Measurements from ENCODE around the gene CTDSPL2.
"Not testable (repeated sequence)": the region's sequence is repeated elsewhere in the genome, so short reads cannot be mapped to it uniquely, and the experiment has no call there.

CTDSPL2 gene

DNA sequence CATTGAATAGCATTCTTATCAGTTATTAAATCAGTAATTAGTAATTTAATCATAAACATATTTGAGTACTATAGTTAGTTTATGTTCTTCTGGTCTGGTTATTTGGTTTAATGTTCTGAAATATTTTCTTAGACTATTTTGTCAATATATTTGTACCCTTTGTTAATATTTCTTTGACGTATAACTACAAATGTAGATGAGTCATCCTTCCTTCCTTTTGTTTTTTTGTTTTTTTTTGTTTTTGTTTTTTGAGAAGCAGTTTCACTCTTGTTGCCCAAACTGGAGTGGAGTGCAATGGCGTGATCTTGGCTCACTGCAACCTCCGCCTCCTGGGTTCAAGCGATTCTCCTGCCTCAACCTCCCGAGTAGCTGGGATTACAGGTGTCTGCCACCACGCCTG is 92.1 kb downstream of the CTDSPL2 start:
- Histone ChIP-seq H3K4me1 (ENCODE audit: control insufficient read depth in 5 of 5, insufficient read depth in 5 of 5, low read length in 5 of 5) (no peaks in the 10 kb centered on the region), H3K9me3 (ENCODE audit: control insufficient read depth in 5 of 5, low read length in 5 of 5) (no peaks in the 10 kb centered on the region), H3K9ac (ENCODE audit: low read length in 5 of 5) (no peak overlapping the region), H3K36me3 (ENCODE audit: control insufficient read depth in 5 of 5, insufficient read depth in 5 of 5, low read length in 5 of 5) (peaks cover 13 to 46% (median 26%) of the 10 kb centered on the region in 5 donors), H3K27ac (ENCODE audit: low read depth, low read length) (no peak overlapping the region), H3K4me3 (ENCODE audit: low read depth in 1 of 5, low read length in 5 of 5) (no peak overlapping the region), H3K27me3 (ENCODE audit: control insufficient read depth in 5 of 5, insufficient read depth in 4 of 5, low read length in 5 of 5) (no peaks in the 10 kb centered on the region)

DNA sequence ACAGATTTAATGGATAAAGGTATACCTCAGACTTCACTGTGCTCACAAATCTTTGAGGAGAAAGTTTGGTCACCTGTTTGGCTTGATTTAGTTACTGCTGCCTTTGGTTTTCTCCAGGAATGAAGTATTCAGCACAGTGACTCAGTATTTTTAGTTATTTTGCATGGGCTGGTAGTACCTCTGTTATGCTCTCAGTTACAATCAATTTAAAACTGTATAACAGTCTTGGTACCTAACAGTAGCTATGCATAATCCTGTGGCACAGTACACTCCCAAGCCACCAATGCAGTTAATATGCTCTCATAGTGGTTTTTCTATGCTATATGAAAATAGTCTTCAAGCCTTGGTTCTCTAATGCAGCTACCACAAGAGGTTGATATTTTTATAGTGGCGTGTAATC is 97.6 kb downstream of the CTDSPL2 start:
- H3K4me3 ChIP-seq (ENCODE audit: low read depth in 1 of 5, low read length in 5 of 5): no peak overlapping the region
- H3K36me3 ChIP-seq (ENCODE audit: control insufficient read depth in 5 of 5, insufficient read depth in 5 of 5, low read length in 5 of 5): peaks cover 19 to 37% (median 30%) of the 10 kb centered on the region in 5 donors
- no peaks in the 10 kb centered on the region for H3K4me1 ChIP-seq (ENCODE audit: control insufficient read depth in 5 of 5, insufficient read depth in 5 of 5, low read length in 5 of 5)
- H3K27me3 ChIP-seq (ENCODE audit: control insufficient read depth in 5 of 5, insufficient read depth in 4 of 5, low read length in 5 of 5): no peaks in the 10 kb centered on the region
- H3K9ac ChIP-seq (ENCODE audit: low read length in 5 of 5): no peak overlapping the region
- no peaks in the 10 kb centered on the region for H3K9me3 ChIP-seq (ENCODE audit: control insufficient read depth in 5 of 5, low read length in 5 of 5)
- H3K27ac ChIP-seq (ENCODE audit: low read depth, low read length): no peak overlapping the region

DNA sequence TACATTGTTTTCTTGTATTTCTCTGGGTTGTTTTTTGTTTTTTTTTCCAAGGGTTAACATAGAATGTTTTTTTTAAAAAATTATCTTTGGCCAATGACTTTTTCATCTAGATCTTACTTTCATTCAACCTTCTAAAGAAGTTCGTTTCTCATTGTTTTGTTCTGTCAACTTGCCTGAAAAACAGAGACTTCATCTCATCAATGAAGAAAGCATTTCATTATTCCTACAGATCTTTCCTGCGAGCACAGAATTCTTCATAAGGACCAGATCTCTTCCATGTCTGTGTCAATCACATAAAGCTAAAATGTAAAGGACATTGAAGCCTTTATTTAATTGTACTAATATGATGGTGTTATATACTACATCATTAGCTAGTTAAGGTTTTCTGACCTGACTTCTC is 99.8 kb downstream of the CTDSPL2 start:
- Histone ChIP-seq H3K9ac (ENCODE audit: low read length in 5 of 5) (no peak overlapping the region), H3K27me3 (ENCODE audit: control insufficient read depth in 5 of 5, insufficient read depth in 4 of 5, low read length in 5 of 5) (no peaks in the 10 kb centered on the region), H3K36me3 (ENCODE audit: control insufficient read depth in 5 of 5, insufficient read depth in 5 of 5, low read length in 5 of 5) (peaks cover 19 to 29% (median 22%) of the 10 kb centered on the region in 5 donors), H3K4me1 (ENCODE audit: control insufficient read depth in 5 of 5, insufficient read depth in 5 of 5, low read length in 5 of 5) (no peaks in the 10 kb centered on the region), H3K9me3 (ENCODE audit: control insufficient read depth in 5 of 5, low read length in 5 of 5) (no peaks in the 10 kb centered on the region), H3K4me3 (ENCODE audit: low read depth in 1 of 5, low read length in 5 of 5) (no peak overlapping the region), H3K27ac (ENCODE audit: low read depth, low read length) (no peak overlapping the region)

DNA sequence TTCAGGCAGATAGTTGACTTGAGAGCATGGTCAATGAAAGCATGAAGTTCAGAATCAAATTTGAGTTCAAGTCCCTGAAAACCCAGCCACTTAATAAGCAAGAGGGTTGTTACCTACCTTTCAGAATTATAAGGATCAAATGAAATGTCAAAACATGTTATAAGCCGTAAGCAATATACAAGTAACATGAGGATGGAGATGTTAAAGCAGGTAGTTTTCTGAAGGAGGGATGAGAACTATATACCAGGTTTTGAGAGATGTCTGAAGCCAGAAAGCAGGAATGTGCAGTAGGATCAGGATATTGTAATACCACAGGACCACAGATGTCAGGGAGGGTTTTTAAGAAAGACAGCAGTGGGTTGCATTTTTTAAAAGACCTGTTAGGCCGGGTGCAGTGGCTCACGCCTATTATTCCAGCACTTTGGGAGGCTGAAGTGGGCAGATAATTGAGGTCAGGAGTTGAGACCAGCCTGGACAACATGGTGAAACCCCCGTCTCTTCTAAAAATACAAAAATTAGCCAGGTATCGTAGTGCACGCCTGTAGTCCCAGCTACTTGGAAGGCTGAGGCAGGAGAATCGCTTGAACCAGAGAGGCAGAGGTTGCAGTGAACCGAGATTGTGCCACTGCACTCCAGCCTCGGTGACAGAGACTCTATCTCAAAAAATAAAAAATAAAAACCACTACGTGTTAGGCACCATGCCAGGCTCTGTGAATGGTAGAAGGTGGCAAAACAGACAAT is 102.6 kb downstream of the CTDSPL2 start:
- Histone ChIP-seq H3K27ac (ENCODE audit: low read depth, low read length) (no peak overlapping the region), H3K9ac (ENCODE audit: low read length in 5 of 5) (no peak overlapping the region), H3K4me3 (ENCODE audit: low read depth in 1 of 5, low read length in 5 of 5) (no peak overlapping the region), H3K36me3 (ENCODE audit: control insufficient read depth in 5 of 5, insufficient read depth in 5 of 5, low read length in 5 of 5) (peaks cover 5 to 17% (median 8%) of the 10 kb centered on the region in 5 donors), H3K4me1 (ENCODE audit: control insufficient read depth in 5 of 5, insufficient read depth in 5 of 5, low read length in 5 of 5) (peaks cover 0 to 3% (median 0%) of the 10 kb centered on the region in 5 donors), H3K9me3 (ENCODE audit: control insufficient read depth in 5 of 5, low read length in 5 of 5) (no peaks in the 10 kb centered on the region), H3K27me3 (ENCODE audit: control insufficient read depth in 5 of 5, insufficient read depth in 4 of 5, low read length in 5 of 5) (no peaks in the 10 kb centered on the region)

DNA sequence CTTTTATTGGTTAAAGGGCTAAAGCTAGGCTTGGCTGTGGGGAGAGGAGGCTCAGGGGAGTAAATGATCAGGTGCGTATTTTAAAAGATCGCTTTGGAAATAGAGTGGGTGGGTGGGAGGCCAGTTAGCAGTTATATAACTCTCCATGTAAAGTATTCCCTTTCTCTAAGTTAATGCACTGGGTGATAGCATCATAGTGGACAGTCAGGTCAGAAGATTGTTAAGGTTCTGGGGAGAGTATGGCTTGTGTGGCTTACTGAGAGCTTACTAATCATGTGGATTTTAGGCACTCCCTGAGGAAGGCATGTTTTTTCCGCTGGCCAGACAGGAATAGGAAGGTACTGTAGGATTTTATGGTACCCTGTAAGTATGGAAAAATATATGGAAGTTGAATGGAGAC is 103.2 kb downstream of the CTDSPL2 start:
- H3K36me3 ChIP-seq (ENCODE audit: control insufficient read depth in 5 of 5, insufficient read depth in 5 of 5, low read length in 5 of 5): peaks cover 3 to 11% (median 7%) of the 10 kb centered on the region in 5 donors
- no peaks in the 10 kb centered on the region for H3K27me3 ChIP-seq (ENCODE audit: control insufficient read depth in 5 of 5, insufficient read depth in 4 of 5, low read length in 5 of 5)
- H3K27ac ChIP-seq (ENCODE audit: low read depth, low read length): no peak overlapping the region
- no peaks in the 10 kb centered on the region for H3K9me3 ChIP-seq (ENCODE audit: control insufficient read depth in 5 of 5, low read length in 5 of 5)
- H3K4me3 ChIP-seq (ENCODE audit: low read depth in 1 of 5, low read length in 5 of 5): no peak overlapping the region
- peaks cover 0 to 8% (median 5%) of the 10 kb centered on the region in 5 donors for H3K4me1 ChIP-seq (ENCODE audit: control insufficient read depth in 5 of 5, insufficient read depth in 5 of 5, low read length in 5 of 5)
- H3K9ac ChIP-seq (ENCODE audit: low read length in 5 of 5): no peak overlapping the region

DNA sequence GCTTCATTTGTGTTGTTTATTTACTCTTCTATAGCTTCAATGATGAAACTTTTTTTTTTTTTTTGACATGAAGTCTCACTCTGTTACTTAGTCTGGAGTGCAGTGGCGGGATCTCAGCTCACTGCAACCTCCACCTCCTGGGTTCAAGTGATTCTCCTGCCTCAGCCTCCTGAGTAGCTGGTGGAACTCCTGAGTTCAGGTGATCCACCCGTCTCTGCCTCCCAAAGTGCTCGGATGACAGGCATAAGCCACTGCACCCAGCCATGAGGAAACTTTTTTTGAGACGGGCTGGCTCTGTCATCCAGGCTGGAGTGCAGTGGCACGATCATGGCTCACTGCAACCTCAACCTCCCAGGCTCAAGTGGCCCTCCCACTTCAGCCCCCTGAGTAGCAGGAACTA is 104.8 kb downstream of the CTDSPL2 start:
- H3K4me3 ChIP-seq (ENCODE audit: low read depth in 1 of 5, low read length in 5 of 5); H3K9me3 ChIP-seq (ENCODE audit: control insufficient read depth in 5 of 5, low read length in 5 of 5); H3K27me3 ChIP-seq (ENCODE audit: control insufficient read depth in 5 of 5, insufficient read depth in 4 of 5, low read length in 5 of 5); H3K9ac ChIP-seq (ENCODE audit: low read length in 5 of 5); H3K27ac ChIP-seq (ENCODE audit: low read depth, low read length); H3K36me3 ChIP-seq (ENCODE audit: control insufficient read depth in 5 of 5, insufficient read depth in 5 of 5, low read length in 5 of 5): not testable (repeated sequence)
- H3K4me1 ChIP-seq (ENCODE audit: control insufficient read depth in 5 of 5, insufficient read depth in 5 of 5, low read length in 5 of 5): peaks cover 0 to 15% (median 12%) of the 10 kb centered on the region in 5 donors

DNA sequence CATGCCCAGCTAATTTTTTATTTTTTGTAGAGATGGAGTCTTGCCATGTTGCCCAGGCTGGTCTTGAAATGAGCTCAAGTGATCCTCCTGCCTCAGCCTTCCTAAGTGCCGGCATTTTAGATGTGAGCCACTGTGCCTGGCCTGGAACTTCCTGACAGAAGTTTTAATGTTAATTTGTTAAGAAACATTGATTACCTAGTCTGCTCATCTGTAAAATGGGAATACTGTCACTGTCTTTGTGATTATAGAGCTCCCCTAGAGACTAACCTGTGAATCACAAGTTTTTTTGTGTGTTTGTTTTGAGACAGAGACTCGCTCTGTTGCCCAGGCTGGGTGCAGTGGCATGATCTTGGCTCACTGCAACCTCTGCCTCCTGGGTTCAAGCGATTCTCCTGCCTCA is 105.3 kb downstream of the CTDSPL2 start:
- H3K9me3 ChIP-seq (ENCODE audit: control insufficient read depth in 5 of 5, low read length in 5 of 5): no peaks in the 10 kb centered on the region
- peaks cover 0 to 19% (median 16%) of the 10 kb centered on the region in 5 donors for H3K4me1 ChIP-seq (ENCODE audit: control insufficient read depth in 5 of 5, insufficient read depth in 5 of 5, low read length in 5 of 5)
- no peak overlapping the region for H3K9ac ChIP-seq (ENCODE audit: low read length in 5 of 5)
- H3K27me3 ChIP-seq (ENCODE audit: control insufficient read depth in 5 of 5, insufficient read depth in 4 of 5, low read length in 5 of 5): no peaks in the 10 kb centered on the region
- H3K36me3 ChIP-seq (ENCODE audit: control insufficient read depth in 5 of 5, insufficient read depth in 5 of 5, low read length in 5 of 5): peaks cover 0 to 5% (median 3%) of the 10 kb centered on the region in 5 donors
- H3K4me3 ChIP-seq (ENCODE audit: low read depth in 1 of 5, low read length in 5 of 5): no peak overlapping the region
- no peak overlapping the region for H3K27ac ChIP-seq (ENCODE audit: low read depth, low read length)

DNA sequence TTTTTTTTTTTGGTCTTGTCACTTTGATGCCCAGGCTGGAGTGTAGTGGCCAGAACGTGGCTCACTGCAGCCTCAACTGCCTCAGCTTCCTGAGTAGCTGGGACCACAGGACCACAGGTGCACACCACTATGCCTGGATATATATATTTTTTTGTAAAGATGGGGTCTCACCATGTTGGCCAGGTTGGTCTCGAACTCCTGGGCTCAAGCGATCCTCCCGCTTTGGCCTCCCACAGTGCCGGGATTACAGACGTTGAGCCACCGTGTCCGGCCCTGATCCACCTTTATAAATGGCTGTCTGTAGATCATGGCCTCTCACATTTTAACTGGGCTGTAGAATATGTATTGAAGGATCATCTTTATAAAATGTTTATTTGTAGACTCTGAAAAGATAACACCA is 107.7 kb downstream of the CTDSPL2 start:
- Histone ChIP-seq H3K36me3 (ENCODE audit: control insufficient read depth in 5 of 5, insufficient read depth in 5 of 5, low read length in 5 of 5) (peaks cover 0 to 5% (median 0%) of the 10 kb centered on the region in 5 donors), H3K27ac (ENCODE audit: low read depth, low read length) (no peak overlapping the region), H3K9me3 (ENCODE audit: control insufficient read depth in 5 of 5, low read length in 5 of 5) (no peaks in the 10 kb centered on the region), H3K4me1 (ENCODE audit: control insufficient read depth in 5 of 5, insufficient read depth in 5 of 5, low read length in 5 of 5) (peaks cover 0 to 30% (median 27%) of the 10 kb centered on the region in 5 donors), H3K9ac (ENCODE audit: low read length in 5 of 5) (no peak overlapping the region), H3K27me3 (ENCODE audit: control insufficient read depth in 5 of 5, insufficient read depth in 4 of 5, low read length in 5 of 5) (no peaks in the 10 kb centered on the region), H3K4me3 (ENCODE audit: low read depth in 1 of 5, low read length in 5 of 5) (no peak overlapping the region)

DNA sequence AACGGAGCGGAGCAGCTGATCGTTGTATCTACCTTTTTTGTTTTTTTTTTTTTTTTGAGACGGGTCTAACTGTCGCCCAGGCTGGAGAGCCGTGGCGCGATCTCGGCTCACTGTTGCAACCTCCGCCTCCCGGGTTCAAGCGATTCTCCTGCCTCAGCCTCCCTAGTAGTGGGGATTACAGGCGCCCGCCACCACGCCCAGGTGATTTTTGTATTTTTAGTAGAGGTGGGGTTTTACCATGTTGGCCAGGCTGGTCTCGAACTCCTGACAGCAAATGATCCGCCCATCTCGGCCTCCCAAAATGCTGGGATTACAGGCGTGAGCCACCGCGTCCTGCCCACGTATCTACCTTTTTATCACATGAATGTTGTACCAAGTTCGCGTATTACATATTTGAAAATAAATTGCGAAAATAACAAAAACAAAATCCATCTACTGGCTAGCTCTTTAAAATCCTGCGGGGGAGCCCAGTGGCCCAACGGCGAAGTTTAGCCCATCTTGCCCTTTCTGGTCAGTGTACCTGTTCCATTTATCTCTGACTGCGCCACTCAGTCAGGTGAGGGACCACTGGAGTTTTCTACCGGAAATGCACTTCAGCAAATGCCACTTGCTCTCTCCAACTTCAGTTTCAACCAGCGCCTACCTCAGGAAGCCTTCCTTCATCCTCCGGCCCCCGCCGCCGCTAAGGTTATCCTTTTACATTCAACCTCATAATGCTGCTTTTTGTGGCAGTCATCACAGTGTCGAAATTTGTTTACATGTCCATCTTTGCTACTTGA is 108.3 kb downstream of the CTDSPL2 start:
- H3K36me3 ChIP-seq (ENCODE audit: control insufficient read depth in 5 of 5, insufficient read depth in 5 of 5, low read length in 5 of 5): peaks cover 0 to 7% (median 0%) of the 10 kb centered on the region in 5 donors
- H3K27me3 ChIP-seq (ENCODE audit: control insufficient read depth in 5 of 5, insufficient read depth in 4 of 5, low read length in 5 of 5): no peaks in the 10 kb centered on the region
- H3K9me3 ChIP-seq (ENCODE audit: control insufficient read depth in 5 of 5, low read length in 5 of 5): no peaks in the 10 kb centered on the region
- peak overlapping the region; percentile 77 to 90 (median 88) for H3K4me3 ChIP-seq (ENCODE audit: low read depth in 1 of 5, low read length in 5 of 5)
- peak overlapping the region in 4 of 5 donors; percentile 64 to 85 (median 76) for H3K9ac ChIP-seq (ENCODE audit: low read length in 5 of 5)
- peak overlapping the region; percentile 95 for H3K27ac ChIP-seq (ENCODE audit: low read depth, low read length)
- peaks cover 0 to 31% (median 27%) of the 10 kb centered on the region in 5 donors for H3K4me1 ChIP-seq (ENCODE audit: control insufficient read depth in 5 of 5, insufficient read depth in 5 of 5, low read length in 5 of 5)
